Spleen (tissue), 7 donors: ENCODE data around the gene STOM.

Experiments
- CTCF ChIP-seq, 11 experiments: fragments of 200-600 bp in 7 of 11; fragments of 450-650 bp in 4 of 11; sonication (generic) in 4 of 11; IDR thresholded peaks in 8 of 11; conservative IDR thresholded peaks in 3 of 11; 1 replicate in 7 of 11; 2 replicates in 4 of 11; pipeline versions ENCODE4 v1.4.0 to v1.8.0; 2016 to 2021; ENCODE audit warnings: antibody characterized with exemption in 11 of 11, inconsistent platforms in 4 of 11, mild to moderate bottlenecking in 1 of 11
- POLR2A ChIP-seq, 3 donors: fragments of 450-650 bp; IDR thresholded peaks; one replicate each; pipeline ENCODE4 v1.5.1; 2017; ENCODE audit warnings: antibody characterized with exemption in 3 of 3, mild to moderate bottlenecking in 1 of 3
- POLR2AphosphoS5 ChIP-seq, 3 donors: sonication (generic); formaldehyde crosslinking; IDR thresholded peaks; one replicate each; pipeline ENCODE4 v1.5.1; 2017; ENCODE audit warnings: antibody characterized with exemption in 3 of 3
- donor health status: DM: no; HTN: no; CAD: no; lungs with moderate emphysema.
- donor health status: DM: no; HTN: no; CAD: no.
- donor health status: DM: no; HTN: no; CAD: no.

GRCh38 chr9:121411993-121412392 lies 41.9 kb upstream of the STOM start:
- TF ChIP-seq POLR2AphosphoS5 (IDR thresholded peaks at IDR 0.05) (no peak), CTCF (IDR thresholded peaks at IDR 0.05 in 8 of 11, conservative IDR thresholded peaks at IDR 0.05 in 3 of 11) (no peak), POLR2A (IDR thresholded peaks at IDR 0.05) (no peak)
